ENCODE measurements around the gene MGAT4B. TPM values are rescaled to one million over a fixed set of nuclear protein-coding genes. Genes with fewer than 3 reads are reported as not detected.

MGAT4B gene
- total and polyA plus RNA-seq, 2 of the 13 experiments (the other 11 are each of a cell fraction or from before 2014, with no cell fraction given), result 93.5 to 130 TPM

DNA sequence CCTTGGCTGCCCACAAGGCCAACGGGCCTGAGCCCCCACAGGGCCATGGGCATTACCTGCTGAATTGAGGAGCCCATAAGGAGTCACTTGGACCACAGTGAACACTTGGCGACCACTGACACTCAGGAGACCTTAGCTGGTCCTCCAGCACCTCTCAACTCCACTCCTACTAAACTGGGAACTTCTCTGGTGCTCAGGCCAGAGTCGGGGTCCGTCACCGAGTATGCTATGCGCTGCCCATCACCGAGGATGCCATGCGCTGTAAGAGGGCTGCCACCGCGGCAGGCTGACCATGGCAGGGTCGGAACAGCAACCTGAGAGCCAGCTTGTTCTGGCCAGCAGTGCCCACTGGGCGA lies 13.4 kb upstream of the MGAT4B start (continued):
- no peak for TF ChIP-seq ZBTB49 (CRISPR knock-in tag; IDR thresholded peaks at IDR 0.05; ENCODE audit: borderline replicate concordance)
- TF ChIP-seq RNF2 (conservative IDR thresholded peaks at IDR 0.05; ENCODE audit: low read depth), result no peak
- TF ChIP-seq, protein P1, sequence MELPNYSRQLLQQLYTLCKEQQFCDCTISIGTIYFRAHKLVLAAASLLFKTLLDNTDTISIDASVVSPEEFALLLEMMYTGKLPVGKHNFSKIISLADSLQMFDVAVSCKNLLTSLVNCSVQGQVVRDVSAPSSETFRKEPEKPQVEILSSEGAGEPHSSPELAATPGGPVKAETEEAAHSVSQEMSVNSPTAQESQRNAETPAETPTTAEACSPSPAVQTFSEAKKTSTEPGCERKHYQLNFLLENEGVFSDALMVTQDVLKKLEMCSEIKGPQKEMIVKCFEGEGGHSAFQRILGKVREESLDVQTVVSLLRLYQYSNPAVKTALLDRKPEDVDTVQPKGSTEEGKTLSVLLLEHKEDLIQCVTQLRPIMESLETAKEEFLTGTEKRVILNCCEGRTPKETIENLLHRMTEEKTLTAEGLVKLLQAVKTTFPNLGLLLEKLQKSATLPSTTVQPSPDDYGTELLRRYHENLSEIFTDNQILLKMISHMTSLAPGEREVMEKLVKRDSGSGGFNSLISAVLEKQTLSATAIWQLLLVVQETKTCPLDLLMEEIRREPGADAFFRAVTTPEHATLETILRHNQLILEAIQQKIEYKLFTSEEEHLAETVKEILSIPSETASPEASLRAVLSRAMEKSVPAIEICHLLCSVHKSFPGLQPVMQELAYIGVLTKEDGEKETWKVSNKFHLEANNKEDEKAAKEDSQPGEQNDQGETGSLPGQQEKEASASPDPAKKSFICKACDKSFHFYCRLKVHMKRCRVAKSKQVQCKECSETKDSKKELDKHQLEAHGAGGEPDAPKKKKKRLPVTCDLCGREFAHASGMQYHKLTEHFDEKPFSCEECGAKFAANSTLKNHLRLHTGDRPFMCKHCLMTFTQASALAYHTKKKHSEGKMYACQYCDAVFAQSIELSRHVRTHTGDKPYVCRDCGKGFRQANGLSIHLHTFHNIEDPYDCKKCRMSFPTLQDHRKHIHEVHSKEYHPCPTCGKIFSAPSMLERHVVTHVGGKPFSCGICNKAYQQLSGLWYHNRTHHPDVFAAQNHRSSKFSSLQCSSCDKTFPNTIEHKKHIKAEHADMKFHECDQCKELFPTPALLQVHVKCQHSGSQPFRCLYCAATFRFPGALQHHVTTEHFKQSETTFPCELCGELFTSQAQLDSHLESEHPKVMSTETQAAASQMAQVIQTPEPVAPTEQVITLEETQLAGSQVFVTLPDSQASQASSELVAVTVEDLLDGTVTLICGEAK (IDR thresholded peaks at IDR 0.05), result no peak
- TF ChIP-seq, protein P1 (CRISPR knock-in tag; IDR thresholded peaks at IDR 0.05), result no peak
- TF ChIP-seq, protein P2, sequence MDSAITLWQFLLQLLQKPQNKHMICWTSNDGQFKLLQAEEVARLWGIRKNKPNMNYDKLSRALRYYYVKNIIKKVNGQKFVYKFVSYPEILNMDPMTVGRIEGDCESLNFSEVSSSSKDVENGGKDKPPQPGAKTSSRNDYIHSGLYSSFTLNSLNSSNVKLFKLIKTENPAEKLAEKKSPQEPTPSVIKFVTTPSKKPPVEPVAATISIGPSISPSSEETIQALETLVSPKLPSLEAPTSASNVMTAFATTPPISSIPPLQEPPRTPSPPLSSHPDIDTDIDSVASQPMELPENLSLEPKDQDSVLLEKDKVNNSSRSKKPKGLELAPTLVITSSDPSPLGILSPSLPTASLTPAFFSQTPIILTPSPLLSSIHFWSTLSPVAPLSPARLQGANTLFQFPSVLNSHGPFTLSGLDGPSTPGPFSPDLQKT (CRISPR knock-in tag; IDR thresholded peaks at IDR 0.05; ENCODE audit: borderline replicate concordance), result no peak
- no peak for TF ChIP-seq ZNF572 (CRISPR knock-in tag; IDR thresholded peaks at IDR 0.05)
- TF ChIP-seq THAP9 (CRISPR knock-in tag; IDR thresholded peaks at IDR 0.05; ENCODE audit: borderline replicate concordance), result no peak
- no peak for TF ChIP-seq GATAD1 (CRISPR knock-in tag; IDR thresholded peaks at IDR 0.05)
- TF ChIP-seq ZNF878 (CRISPR knock-in tag; IDR thresholded peaks at IDR 0.05), result 0 out of 2 replicates have a peak, but pooled peaks have one; percentile 37
- TF ChIP-seq E2F5 (CRISPR knock-in tag; conservative IDR thresholded peaks at IDR 0.05), result 0 out of 2 replicates have a peak, but pooled peaks have one; percentile 7
- TF ChIP-seq ZSCAN25 (CRISPR knock-in tag; IDR thresholded peaks at IDR 0.05), result no peak
- TF ChIP-seq ZBTB38 (CRISPR knock-in tag; IDR thresholded peaks at IDR 0.05), result no peak

Measured in HepG2 (cell line).